HG03354 (cell line): Measurements from ENCODE around the gene SOX6.
A peak's percentile ranks its signal among the peaks of the same experiment; 100 is the strongest.

Experiments
- ATAC-seq: cut with Tn5 transposase; IDR thresholded peaks from one replicate; pipeline ENCODE4 v1.9.1; 2021; ENCODE audit warnings: mild to moderate bottlenecking; ENCODE audit not compliant: unreplicated experiment, poor library complexity, severe bottlenecking

Gene SOX6

DNA sequence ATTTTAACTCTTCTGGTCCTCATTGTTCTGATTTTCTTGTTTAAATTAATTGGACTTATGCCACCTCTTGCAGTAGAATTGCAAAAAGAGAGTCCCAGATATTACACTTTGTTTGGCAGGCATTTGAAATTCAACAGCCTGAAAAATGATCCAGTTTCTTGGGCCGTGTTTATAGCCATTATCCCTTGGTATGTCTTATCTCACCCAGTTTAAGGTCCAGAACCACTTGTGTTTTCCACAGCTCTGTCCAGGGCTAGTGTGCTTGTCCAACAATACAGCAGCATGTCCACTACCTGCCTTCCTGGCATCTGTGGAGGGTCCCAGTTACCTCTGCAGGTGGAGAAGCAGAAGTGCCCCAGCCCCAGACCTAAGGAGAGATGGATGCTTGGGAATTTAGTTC is 397.4 kb downstream of the SOX6 start:
- ATAC-seq: no peak

DNA sequence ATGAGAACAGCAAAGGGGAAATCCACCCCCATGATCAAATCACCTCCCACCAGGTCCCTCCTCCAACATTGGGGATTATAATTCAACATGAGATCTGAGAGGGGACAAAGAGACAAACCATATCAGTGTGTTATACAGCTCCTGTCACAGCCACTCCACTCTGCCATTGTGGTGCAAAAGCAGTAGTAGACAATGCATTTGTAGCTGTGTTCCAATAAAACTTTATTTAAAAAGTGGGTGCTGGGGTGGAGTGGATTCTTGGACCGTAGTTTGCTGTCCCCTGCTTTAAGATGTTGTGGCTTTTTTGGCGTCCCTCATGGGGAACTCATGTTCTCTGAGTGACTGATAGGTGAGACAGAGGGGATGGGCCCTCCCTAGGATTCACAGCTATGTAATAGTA is 399.1 kb downstream of the SOX6 start:
- no peak for ATAC-seq

DNA sequence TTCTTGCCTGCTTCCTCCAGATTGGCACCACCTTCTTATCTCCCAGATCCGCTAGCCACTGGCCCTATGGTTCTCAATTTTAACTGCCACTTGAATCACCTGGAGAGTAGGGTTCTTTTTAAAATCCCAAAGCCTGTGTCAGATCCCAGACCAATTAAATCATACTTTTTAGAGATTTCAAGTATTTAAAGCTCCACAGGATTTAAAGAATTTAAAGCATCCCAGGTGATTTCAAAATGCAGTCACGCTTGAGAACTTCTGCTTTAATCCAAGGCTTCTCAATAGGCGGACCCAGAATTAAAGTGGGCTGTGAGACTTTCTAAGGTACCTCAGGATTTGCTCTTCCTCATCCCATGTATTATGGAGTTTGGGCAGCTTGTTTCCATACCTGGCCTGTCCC is 400.0 kb downstream of the SOX6 start:
- ATAC-seq: no peak

DNA sequence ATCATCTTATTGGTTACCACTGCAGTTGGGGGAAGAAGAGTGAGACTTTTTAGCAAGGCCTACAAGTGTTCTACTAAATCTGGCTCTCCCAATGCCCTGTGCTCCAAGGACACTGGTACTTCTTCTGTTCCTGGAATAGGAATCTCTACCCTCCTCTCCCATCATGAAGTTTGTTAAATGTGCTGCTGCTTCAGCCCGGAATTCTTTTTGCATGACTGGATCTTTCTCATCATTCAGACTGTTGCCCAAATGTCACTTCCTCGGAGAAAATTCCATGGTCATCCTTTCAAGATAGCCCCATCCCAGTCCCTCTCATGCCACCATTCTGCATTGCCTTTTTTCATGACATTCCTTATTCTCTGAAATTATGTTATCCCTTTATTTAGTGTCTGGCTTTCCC is 400.8 kb downstream of the SOX6 start:
- no peak for ATAC-seq

DNA sequence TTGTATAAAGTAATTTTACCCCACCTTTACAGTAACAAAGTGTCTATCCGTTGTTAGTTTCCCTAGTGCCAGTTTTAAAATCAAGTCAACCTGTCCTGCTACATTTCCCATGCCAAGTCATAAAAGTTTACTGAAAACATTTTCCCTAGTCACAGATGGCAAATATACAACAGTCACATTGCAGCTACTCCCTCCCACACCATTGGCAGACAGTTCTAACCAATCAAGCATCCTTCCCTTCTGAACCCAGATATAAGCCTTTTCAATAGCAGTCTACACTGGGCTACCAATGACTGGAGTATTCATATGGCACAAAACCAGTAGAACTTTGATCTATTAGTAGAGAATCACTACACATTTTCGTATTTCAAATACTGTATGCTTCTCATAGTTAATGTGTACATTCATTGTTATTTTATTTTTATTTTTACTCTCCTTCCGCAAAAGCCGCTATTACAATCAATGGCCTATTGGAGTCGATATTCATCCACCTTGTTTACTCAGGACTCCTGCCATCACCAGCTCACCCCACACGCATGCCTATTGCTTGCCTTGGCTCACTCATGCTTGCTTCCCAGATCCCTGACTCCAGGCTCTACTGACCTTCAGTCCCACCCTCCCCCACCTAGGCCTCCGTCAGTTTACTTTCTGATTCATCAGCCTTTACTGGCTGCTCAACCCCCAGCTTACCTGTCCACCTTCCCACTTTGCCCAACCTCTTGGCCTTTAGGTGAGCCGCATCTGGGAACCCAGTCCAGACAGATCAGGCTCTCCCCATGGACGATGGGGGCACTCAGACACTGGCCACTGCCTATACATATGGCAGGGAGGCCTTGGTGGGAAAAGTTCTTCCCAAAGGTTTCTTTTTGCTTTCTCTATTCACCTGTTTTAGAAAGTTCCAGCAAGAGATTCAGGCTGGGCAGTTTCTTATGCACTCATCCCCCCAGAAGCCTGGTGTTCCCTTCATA is 408.4 kb downstream of the SOX6 start:
- no peak for ATAC-seq

DNA sequence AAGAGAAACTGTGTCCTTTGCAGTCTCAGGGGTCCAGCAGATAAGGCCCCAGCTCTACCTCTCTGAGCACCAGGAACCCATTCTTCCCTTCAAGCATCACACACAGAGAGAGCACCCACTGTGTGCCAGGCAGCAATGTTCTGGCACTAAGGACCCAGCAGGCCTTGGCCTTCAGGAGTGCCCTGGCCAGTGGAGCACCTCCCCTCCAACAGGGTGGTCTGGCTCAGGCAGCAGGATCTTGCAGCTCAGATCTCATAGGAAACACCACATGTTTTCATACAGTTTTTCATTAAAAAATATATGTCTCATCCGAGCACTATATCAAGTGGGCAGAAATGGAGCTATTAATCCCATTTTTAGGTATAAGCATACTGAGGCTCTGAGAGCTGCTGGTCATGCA is 410.6 kb downstream of the SOX6 start:
- no peak for ATAC-seq

DNA sequence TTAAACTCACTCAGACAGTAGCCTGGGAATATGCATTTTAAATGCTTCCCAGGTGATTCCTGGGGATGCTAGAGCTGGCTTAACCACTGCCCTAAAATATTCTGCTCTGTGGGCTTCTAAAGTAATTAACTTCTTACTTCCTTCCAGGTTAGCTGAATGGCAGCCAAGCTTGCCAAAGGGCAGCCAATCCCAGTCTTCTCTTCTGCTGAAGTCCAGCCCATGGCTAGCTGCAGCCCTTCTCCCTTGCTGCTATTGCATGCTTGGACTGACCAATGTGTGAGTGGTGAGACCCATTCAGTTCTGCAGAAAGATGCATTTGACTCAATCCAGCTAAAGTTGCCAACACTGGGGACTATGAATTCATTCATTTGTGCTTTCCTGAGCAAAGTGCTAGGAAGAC is 411.9 kb downstream of the SOX6 start:
- ATAC-seq: no peak

DNA sequence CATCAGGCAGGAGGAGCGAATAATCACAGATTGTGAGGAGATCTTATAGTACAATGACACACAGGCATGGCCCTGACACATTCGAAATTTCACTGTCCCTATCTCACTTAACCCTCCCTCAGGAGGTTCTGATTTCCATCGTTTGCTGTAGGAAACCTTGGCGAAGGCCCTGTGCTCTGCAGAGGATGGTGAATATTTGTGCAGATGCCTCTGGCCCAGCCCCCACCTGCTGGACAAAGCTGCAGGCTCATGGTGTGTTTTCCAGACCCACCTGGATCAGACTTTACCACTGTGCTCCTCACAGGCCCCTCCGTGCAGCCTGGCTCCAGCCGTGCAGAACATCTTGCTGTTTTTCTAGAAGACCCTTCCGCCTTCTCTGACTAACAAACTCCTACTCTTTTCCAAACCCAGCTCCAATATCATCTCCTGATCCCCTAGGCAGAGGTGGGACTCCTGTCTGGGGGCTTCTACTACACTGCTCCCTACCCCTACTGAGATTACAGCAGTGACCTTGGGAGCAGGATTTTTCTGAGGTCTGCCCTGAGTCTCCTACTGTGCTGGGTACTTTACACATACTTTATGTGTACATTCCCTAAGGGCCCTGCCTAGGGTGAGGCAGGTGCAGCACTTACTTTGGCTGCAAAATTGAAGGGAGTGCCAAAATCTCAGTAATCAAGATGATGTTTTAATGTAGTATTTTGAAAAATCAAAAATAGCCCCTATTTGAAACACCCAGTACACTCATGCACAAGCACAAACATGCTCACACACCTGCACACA is 412.7 kb downstream of the SOX6 start:
- no peak for ATAC-seq

DNA sequence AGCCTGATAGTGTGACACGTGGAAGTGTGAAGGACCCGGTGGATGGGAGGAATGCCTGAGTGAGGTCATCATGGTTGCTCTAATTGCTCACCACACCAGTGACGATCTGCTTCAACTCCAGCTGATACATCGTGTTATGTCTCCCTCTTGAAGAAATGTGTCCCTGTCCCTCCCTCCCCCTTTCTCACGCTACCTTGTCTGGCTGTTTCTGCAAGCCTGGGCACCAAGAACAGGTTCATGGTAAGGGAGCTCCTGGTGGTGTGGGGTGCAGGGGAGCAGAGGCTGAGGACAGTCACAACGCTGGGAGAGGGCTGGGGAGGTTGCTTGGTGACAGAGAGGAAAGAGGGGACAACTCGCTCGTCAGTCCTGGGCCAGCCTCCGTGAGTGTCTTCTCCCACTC is 413.4 kb downstream of the SOX6 start:
- no peak for ATAC-seq

DNA sequence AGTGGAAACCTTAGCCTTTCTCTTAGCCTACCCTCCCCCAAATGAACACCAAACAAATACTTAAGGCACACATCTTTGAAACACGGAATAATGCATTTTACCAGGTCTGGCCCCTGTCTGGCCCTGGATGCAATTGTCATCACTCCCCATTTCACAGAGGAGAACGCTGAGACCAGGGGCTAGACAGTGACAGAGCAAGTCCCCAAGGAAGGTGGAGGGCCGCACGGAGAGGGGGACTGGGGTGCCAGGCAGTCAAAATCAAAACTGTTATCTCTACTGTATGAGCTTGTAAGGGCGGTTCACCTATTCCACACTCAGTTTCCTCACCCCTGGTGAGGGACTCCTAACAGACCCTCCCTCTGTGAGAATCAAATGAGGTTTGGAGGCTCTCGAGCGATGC is 414.2 kb downstream of the SOX6 start:
- ATAC-seq: no peak

DNA sequence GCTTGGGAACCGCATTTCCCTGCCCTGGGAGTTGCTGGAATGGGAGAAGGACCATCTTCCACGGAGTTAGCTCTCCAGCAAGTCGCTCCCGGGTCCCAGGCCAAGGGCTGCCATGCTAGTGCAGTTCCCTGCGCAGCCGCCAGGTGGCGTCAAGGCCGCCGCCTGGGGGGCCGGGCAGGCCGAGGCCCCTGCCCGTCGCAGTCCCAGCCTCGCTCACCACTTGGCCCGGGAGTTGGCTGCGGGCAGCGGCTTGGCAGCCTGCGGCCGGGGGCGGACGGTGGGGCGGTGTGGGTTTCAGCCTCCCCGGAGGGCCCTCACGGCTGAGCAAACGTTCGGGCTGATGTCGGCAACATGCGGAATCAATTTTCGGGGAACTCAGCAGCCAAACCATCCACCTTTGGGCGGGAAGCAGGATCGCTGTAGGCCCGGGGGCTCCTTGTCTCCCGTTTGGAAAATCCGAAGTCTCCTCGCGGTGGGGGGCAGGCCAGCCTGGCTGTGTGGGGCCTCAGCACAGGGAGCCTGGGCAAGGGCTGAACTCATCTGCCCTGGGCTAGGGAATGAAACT is 415.1 kb downstream of the SOX6 start:
- peak; percentile 74 for ATAC-seq

DNA sequence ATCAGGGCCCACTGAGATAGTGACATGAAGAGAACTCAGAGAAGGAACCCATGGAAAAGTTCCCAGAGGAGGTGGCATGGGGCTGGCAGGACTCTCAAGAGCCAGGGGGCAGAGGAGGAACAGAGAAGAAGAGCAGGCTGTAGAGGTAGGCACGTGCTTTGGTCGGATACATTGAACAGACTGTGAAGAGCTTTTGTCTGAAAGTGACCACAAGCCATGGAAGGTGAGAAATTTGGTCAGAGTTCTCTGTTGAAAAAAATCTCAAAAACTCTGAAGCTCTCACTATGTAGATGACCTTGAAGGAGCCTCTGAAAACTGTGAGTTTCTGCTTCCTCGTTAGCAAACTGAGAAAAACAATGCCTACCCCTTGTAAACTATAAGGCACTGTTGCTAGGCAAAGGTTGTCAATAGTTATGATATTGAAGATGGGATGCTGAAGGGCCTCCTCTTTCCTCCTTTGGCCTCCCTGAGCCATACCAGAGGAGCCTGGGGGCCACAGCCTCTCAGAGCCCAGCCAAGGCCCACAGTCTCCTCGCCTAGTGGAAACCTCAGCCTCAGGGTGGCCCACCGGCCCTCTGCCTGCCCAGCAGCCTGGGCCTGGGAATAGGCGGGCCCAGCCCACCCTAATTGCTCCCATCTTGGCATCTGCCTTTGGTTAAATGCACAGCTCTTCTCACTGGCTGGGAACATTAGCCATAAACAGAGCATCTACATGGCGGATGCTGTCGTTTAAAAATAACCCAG is 415.7 kb downstream of the SOX6 start:
- ATAC-seq: peak; percentile 19

DNA sequence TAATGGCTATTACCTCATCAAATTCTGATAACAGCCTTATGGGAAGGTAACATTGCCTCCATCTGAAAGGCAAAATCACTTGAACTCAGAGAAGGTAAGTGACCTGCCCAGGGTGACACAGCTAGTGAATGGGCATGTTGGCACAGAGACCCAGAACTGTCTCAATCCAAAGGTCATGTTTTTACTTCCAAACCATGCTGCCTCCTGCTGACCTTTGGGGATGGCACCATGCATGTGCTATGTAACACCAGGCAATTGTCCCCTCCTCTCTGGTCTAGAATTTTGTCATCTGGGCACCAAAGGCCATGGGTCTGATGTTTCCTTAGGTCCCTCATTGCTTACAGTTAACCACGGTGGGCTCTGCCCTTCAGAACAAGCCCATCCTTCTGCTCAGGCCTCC is 417.4 kb downstream of the SOX6 start:
- ATAC-seq: no peak

DNA sequence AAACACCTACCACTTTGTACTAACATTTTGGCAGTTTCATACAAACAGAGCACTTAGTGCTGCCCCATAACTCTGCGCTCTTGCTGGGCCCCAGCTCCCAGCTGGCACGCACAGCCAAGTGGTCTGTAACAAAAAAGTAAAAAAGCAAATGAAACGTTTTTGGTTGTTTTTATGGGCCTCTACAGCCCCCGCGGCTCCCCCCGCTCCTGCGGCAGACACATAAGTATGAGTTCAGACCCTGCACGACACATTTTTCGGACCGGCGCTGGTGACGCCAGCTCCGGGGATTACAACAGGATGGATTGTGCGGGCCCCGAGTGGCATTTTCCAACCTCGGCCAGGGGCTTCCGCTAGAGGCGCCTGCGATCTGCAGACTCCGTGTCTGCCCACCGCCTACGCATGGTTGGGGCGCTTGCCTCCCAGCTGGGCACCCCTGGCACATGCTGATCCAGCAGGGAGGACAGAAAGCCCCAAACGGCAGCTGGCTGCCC is 418.2 kb downstream of the SOX6 start:
- ATAC-seq: no peak

DNA sequence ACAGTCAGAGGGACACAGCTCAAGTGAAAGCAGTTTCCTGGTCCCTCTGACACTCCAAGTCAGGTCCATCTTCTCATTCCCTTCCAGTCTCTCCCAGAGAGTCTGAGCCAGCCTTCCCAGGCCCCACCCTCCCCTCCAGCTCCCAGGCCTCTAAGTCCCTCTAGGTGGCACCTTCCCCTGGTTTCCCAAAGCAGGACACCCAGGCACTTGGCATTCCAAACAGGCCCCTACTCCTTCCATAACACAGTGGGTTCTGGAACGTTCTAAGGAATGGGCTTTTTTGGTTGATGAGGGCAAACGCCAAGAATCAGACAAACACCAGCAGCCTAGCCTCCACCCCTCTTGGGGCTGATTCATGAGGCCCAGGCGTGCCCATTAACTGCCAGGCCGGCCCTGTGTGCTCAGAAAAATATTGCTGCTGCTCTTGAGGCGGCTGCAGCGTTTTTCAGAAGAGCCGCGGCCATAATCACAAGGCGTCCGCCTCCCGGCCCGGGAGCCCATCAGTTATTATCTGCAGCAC is 418.7 kb downstream of the SOX6 start:
- ATAC-seq: no peak

DNA sequence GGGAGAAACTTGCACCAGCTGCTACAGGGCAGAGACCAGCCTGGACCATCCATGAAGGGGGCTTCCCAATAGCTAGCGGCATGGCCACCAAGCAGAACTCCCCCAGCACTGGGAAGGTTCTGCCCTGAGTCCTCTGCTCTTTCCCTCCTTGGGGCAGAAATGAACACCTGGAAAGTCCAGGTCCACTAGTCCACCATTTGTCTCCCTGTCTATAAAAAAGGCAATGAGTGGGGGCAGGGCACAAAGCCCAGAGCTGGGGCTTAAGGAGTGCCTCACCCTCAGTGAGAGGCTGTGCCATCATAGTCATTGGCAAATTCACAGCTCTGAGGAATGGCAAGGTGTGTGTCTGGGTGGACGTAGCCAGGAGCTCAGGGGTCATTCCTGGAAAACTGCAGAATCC is 420.3 kb downstream of the SOX6 start:
- ATAC-seq: no peak

DNA sequence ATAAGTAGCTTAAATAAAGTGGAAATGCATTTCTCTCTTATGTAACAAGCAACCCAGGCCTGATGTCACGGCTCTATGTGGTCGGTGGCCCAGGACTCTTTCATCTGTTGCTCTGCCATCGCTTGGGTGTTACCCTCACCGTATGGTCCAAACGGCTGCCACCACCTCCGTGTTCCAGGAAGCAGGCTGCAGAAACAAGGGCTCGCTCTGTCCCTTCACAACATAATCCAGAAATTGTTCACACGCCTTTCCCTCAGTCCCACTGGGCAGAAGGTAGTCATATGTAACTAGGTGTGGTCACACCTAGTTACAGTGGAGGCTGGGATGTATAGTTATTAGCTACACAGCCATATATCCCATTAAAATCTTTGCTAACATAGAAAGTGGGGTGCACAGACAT is 421.0 kb downstream of the SOX6 start:
- no peak for ATAC-seq

DNA sequence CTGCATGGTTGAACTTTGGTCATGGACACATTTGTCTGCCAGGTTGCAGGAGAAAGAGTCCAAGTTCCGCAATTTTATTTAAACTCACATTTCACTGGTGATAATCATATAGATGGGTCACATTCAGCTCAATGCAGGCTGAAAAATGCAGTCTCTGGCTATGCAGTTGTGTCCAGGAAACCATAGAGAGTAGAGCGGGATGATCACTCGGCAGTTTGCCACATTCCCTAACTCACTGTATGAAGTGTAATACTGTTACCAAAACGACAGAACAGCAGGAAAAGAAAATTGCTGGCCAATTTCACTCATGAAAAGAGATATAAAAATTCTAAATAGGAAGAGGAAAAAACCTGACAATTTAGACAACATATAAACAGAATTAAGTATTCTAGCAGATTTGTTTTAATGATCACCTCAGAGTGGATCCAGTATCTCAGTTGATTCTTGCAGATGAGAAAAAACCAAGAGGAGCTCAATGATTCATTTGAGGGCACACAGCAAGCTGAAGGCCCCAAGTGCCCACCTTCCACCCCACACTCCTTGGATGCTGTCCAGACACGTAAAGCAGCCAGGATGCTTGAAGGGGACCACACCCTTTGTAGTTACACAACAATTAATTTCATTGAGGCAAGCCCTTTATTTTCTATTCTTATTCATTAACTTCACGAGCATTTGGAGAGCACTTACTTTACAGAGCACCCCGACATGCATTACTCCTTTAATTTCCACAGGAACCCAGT is 422.3 kb downstream of the SOX6 start:
- ATAC-seq: no peak

DNA sequence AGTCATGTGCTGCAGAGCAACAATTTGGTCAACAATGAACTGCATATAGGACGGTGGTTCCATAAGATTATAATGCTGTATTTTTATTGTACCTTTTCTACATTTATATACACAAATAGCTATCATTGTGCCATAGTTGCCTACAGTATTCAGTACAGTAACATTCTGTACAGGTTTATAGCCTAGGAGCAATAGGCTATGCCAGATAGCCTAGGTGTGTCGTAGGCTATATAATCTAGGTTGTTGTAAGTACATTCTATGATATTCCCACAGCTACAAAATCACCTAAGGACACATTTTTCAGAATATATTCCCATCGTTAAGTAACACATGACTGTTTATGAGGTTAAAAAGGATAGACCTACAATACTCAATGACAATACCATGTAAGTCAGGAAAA is 423.9 kb downstream of the SOX6 start:
- ATAC-seq: no peak
